ENCODE measurements around the gene SYPL2.

SYPL2 gene

GRCh38 chr1:109493227-109493626 is 26.9 kb downstream of the SYPL2 start:
- DNase-seq = no peak

DNA sequence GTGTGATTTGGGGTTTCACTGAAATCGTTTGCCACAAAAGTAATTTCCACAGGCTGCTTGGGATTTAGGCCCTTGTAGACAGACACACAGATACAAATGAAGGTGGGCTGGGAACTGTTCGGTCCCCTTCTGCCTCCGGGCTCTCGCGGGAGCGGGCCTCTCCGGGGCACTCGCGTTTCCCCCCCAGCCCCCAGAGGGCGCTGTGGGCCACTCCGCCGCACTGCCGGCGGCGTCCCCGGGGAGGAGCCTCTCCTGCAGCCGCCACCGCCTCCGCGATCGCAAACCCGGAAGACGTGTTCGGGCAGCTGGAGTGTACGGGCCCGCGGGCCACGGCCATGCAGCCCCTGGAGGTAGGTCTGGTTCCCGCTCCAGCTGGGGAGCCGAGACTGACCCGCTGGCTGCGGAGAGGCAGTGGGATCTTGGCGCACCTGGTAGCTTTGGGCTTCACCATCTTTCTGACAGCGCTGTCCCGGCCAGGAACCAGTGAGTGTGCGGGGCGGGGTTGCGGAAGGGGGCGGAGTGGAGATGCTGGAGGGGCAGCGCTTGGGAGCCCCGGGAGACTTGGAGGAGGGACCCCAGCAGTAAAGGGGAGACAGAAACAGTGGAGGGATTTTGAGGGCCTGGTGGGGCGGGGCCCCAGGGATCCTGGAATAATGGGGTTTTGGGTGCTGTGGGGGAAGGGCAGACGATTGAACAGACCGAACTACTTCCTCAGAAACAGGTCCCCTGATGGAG is 27.6 kb downstream of the SYPL2 start, which contains the start of gene CYB561D1:
Gene CYB561D1 (plus strand): TSS at position 290 of the 735 bp plus-strand sequence. CDS start 46 bp downstream, at position 336.
- peak; percentile 94 for DNase-seq

DNA sequence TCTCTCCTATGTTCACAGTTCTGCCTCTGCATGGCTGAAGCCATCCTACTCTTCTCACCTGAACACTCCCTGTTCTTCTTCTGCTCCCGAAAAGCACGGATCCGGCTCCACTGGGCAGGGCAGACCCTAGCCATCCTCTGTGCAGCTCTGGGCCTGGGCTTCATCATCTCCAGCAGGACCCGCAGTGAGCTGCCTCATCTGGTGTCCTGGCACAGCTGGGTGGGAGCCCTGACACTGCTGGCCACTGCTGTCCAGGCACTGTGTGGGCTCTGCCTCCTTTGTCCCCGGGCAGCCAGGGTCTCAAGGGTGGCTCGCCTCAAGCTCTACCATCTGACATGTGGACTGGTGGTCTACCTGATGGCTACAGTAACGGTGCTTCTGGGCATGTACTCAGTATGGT is 29.4 kb downstream of the SYPL2 start:
- DNase-seq = no peak

- no peak for DNase-seq
Measured at GRCh38 chr1:109497449-109498160, 31.3 kb downstream of the SYPL2 start.

GRCh38 chr1:109498161-109498801 is 31.9 kb downstream of the SYPL2 start:
- no peak for DNase-seq

DNA sequence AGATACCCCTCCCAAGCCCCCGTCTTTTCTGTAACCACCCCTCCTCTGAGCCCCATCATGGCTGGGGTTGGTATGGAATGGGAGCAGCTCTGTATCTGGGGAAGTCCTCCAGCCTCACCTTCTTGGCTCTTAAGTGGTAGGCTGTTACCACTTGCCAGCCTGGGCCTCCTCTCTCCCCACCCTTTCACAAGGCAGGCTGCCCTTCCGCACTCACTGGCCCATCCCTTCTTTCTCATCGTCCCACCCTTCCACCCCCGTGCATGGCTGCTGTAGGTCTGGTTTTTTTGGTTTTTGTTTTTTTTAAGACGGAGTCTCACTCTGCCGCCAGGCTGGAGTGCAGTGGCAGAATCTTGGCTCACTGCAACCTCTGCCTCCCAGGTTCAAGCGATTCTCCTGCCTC is 32.7 kb downstream of the SYPL2 start:
- no peak for DNase-seq

DNA sequence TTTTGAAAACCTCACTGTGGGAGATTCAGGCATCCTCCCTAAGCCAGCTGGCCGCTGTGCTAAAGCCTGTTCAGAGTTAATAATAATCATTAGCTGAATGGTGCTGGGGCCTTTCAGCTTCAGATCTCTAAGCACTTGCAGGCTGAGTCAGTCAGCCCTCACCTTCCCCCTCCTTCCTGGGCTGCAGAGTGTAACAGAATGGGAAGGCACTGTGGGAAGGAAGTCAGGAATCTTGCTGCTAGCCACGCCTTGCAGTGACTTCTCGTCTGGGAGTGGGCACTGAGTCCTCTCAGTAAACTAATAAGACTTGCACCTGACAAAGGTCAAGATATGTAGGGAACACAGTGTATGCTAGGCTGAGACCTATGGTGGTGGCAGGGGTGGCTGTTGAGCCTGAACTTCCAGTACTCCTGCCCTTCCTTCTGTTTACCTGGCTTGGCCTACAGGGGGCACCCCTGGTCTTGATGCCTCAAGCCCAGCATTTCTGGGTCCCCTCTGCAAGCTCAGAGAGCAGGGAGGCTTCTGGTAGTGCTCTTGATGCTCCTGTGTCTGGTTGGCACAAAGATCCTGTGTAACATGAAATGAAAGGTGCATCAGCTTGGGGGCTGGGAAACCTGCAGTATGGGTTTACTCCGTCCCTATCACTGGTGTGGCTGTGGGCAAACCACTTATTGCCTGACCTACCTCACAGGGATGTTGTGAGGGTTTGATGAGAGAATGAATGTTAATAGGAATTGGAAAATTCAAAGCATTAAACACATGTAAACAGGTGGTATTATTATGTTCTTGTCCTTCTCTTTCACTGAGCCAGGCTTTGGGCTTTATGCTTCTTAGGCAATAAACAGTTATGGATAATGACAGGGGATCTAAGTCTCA is 33.6 kb downstream of the SYPL2 start:
- DNase-seq = peak; percentile 44

DNA sequence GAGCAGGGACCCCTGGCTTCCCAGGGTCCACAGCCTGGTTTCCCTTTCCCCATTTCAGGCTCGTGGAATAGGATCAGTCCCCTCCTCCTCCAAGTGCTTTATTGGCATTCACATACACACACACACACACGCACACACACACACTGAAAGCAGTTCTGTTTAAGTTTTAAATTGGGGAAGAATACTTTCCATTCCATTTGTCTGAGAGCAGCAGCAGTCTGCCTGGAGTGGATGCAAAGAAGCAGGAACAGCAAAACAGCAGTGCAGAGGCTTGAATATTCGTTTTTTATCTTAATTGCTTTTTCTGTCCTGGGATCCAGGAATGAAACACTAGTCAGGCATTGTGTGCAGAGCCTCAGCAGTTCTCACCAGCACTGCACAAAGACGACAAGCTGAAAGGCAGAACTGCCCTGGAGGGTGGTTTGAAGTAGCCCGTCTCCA is 34.6 kb downstream of the SYPL2 start:
- no peak for DNase-seq

DNA sequence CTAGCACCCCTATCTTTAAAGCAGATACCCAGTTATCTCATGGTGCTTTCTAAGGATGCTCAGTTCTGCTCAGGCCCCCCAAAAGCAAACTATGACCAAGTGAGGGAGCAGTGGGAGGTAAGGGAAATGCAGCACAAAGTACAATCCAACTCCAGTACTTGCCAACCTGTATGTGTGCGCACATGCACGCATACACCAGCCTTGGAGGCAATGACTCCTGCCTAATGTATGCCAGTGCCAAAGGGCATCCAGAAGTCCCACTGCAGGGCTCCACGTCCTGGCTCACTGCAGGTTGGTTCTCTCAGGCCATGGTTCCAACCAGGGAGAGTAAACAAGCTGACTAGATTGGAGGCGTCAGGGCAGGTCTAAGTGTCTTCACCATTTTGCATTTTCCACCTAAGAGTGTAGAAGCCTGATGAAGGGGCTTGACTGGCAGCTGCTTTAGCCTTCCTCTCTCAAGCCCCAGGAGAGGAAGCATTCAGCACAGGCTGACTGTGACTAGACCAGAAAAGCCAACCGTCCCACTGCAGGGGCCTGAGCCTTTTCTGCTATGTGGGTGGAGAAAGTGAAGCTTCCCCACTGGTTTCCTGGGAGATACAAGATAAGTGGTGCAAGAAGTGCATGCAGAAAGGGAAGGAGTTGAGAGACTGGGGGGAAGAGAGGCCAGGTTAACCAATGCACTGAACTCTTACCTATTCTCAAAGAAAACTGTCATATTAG is 35.5 kb downstream of the SYPL2 start:
- DNase-seq = peak; percentile 63

DNA sequence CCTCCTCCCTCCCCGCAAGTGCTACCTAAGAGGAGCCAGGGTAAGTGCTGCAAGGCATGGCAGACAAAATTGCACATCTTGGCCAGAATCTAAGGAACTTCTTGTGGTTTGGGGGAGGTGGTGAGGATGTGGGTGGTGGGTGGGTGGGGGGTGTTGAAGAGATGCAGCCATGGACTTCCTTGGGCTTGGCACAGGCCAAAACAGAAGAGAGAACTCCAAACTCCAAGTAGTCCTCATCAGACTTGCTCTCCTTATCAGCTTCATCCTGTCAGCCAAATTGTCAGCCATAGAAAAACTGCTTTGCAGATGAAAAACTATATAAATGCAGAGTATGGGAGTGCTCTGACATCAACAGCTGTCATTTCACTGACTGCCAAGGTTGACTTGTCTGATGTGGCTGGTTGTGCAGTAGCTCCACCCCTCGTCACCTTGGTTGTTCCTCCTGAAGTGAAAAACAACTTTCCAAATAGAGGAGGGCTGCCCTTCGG is 36.1 kb downstream of the SYPL2 start:
- no peak for DNase-seq

DNA sequence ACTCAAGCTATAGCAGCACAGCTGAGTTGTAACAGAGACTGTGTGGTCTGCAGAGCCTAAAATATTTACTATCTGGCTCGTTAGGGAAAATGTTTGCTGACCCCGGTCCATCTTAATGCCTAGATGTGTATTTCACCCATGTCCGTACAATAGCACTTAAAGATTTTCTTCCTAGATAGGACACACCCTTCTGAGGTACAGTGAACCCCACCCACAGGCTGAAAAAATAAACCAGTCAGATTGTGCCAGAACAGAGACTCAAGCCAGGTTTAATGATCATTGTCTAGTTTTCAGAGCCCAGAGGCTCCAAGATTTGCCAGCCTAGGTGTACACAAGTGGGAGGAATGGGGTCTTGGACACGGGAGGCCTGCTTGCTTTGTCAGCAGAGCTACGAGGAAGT is 37.6 kb downstream of the SYPL2 start:
- no peak for DNase-seq

DNA sequence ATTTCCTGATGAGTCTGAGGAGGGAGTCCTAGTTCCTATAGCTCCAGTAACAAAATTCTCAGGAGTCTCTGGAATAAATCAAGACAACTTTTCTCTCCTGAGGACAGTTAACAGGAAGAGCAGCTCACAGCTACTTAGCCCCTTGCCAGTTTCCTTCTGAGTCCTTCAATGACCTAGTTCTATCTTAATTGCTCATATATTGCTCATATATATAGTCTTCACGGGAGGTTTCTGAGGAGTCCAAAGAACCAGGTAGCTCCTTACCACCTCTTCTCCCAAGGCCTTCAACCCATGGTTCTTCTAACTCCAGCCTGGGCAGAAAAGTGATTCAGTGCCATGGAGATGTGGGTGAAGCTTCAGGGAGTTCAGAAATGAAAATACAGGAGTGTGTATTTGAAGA is 38.6 kb downstream of the SYPL2 start:
- DNase-seq = no peak

GRCh38 chr1:109508001-109508872 is 41.9 kb downstream of the SYPL2 start:
- DNase-seq = no peak

GRCh38 chr1:109508873-109509175 is 42.5 kb downstream of the SYPL2 start:
- no peak for DNase-seq

DNA sequence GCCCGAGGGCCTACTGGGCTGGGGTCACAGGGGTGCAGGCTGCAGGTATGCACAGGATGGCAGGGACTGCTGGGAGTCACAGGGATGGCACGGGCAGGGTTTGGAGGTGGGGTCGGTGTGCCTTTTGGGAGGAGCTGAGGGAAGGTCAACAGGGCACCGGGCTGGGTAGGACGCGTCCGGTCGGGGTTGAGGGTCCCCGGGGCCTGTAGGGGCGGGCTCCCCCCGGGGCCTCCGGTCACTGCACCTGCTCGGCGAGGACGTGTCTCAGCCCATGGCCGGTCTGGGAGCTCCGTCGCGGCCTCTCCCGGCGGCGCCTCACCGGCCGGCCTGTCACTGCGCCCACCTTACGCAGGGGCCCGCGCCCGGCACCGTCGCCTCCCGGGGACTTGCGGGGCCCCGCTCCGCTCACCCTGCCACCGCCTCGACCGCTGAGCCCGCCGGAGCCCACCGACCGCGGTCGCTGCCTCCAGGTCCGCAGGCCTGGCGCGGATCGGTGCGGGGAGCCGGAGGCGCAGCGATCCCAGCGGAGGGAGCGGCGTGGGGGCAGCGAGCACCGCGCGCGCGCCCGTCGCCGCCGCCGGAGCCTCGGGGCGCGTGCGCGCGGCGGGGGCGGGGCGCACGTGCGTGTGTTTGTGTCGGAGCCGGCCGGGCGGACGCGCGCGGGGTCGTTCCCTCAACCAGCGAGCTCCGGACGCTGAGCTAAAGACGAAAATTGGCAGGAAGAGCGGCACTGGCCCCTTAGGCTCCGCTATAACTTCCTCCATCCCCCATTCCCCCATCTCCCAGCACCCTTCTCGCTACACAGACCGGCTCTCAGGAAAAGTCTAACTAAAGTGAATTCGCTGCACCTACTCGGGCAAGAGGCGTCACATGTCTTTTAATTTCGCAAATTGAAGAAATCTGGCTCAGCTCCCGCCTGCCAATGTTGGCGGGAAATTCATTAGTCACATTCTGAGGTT is 43.1 kb downstream of the SYPL2 start, which contains the start of gene AMIGO1:
Gene AMIGO1 (minus strand): TSS at position 552 of the 959 bp plus-strand sequence. CDS start 815 bp downstream, outside the sequence.
- peak; percentile 50 for DNase-seq

GRCh38 chr1:109513110-109513710 is 46.9 kb downstream of the SYPL2 start:
- DNase-seq = no peak

DNA sequence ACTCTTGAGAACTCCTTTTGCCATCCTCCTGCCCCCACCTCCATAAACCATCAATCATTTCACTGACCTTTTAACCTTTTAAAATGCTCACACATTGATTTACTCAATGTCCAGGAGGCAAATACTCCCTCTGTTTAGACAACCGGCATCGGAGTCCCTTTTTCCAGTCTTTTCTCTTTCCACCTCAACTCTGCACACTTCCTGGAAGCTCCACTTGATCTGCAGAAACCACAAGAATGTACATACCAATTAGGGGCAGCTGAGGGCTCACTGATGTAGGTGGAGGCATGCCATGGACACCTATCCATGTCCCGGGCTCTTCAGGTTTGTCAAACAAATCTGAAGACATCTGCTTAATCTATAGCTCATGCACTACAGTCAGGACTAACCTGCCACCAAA is 48.5 kb downstream of the SYPL2 start:
- DNase-seq = no peak

DNA sequence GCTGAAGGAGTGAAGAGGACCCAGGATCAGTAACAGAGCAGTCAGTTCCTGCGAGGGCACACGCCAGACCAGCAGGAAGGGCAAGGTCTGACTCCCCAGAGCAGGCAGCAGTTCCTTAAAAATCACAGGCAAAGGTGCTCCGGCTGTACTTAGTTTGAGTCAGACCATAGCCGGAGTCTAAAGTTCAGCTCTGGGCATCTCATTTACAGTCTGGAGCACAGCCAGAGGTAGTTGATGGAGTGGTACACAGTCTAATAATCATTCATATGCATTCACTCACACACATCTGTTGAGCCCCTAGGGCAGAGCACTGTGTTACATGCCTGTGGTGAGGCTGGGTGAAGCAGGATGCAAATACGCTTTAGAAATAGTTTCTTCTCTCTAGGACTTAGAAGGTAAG is 50.5 kb downstream of the SYPL2 start:
- DNase-seq = no peak

GRCh38 chr1:109517337-109517736 is 51.0 kb downstream of the SYPL2 start:
- no peak for DNase-seq
